GM19193 (cell line): ENCODE results near the gene UBL4A.

Experiments
- POLR2A ChIP-seq: IDR thresholded peaks from 4 replicates; pipeline ENCODE4 v1.6.1; 2011; ENCODE audit not compliant: insufficient read depth, insufficient read length; ENCODE audit errors: extremely low read depth

The UBL4A gene

GRCh38 chrX:154515090-154515965 is 28.9 kb upstream of the UBL4A start:
- peak; percentile 26 for TF ChIP-seq POLR2A

- TF ChIP-seq POLR2A = no peak
These were observed 27.3 kb upstream of the UBL4A start for GRCh38 chrX:154513716-154514115.

DNA sequence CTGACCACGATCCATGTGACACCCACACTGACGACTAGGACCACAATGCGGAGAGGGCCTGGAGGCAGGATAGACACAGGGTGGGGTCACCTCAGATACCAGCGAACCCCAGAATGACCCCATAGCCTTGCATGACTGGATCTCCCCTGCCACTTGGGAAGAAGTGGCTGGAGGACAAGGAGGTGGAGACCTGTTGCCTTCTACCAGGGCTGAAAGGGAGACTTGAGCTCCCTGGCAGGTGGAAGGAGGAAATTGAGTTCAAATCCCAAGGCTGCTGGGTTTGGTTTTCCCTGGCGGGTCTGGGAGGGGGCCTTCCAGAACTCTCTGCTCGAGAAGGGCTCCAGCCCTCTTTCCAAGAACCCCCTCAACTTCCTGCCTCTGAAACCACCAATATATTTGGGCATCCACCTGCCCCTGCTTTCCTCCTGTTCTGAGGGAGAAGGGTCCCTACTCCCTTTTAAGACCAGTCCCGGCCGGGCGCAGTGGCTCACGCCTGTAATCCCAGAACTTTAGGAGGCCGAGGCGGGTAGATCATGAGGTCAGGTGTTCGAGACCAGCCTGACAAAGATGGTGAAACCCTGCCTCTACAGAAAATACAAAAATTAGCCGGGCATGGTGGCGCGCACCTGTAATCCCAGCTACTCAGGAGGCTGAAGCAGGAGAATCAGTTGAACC is 26.6 kb upstream of the UBL4A start:
- TF ChIP-seq POLR2A = no peak

DNA sequence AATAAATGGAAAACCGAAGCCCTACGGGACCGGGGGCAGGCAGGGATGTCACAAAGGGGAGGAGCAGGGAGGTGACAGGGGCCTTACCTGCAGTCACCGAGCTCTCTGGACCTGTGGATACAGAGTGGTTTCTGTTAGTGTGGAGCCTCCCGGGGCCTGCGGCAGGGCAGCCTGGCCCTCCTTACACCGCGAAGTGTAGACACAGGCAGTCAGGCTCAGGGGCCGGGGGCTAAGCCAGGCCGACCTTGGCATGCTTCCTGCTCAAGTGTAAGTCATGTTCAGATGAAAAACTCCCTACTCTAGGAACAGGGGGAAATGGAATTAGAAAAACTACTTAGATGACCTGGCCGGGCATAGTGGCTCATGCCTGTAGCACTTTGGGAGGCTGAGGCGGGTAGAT is 25.3 kb upstream of the UBL4A start:
- no peak for TF ChIP-seq POLR2A

DNA sequence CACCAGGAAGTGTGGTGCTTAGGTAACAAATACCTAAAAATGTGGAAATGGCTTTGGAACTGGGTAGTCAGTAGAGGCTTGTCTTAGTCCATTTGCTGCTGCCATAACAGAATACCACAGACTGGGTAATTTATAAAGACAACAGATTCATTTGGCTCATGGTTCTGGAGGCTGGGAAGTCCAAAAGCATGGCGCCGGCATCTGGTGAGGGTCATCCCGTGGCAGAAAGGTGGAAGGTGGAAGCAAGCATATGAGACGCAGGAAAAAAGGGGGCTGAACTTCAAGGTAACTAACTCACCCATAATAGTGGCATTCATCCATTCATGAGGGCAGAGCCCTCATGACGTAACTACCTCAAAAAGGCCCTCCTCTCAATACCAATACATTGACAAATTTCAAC is 23.0 kb upstream of the UBL4A start:
- no peak for TF ChIP-seq POLR2A

GRCh38 chrX:154508384-154508745 is 21.9 kb upstream of the UBL4A start:
- no peak for TF ChIP-seq POLR2A

DNA sequence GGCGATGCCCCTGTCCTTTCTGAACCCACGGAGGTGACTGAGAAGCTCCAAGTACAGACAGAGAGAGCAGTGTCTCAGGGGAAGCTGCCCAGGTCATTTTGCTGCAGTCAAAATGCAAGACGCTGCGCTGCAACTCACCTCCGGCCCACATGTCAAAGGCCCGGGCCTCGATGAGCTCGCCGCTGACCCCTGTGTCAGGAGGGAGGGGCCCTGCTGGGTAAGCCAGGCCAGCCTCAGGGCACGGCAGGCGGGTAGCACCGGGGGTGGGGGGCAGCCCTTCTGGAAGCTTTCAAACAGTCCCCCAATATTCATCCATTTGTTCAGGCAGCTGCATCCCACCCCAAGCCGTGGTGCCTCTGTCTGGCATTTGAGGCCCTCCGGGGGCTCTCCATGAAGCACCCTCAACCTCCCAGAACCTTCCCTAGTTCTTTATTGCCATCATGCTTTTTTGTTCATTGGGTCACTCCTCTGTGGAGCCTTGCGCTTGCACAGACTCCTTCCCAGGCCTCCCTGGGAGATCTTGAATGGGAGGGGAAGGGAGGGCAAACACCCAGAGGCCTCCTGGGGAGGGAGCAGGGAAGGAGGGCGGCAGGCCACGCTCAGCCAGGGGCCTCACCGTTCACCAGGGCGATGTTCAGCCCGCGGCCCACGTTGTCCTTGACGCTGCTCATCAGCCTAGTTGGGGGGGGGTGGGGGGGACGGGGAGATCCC is 21.4 kb upstream of the UBL4A start:
- TF ChIP-seq POLR2A = no peak

- no peak for TF ChIP-seq POLR2A
These were observed 20.3 kb upstream of the UBL4A start for GRCh38 chrX:154506483-154507332.

GRCh38 chrX:154505734-154506133 is 19.3 kb upstream of the UBL4A start:
- TF ChIP-seq POLR2A = no peak

DNA sequence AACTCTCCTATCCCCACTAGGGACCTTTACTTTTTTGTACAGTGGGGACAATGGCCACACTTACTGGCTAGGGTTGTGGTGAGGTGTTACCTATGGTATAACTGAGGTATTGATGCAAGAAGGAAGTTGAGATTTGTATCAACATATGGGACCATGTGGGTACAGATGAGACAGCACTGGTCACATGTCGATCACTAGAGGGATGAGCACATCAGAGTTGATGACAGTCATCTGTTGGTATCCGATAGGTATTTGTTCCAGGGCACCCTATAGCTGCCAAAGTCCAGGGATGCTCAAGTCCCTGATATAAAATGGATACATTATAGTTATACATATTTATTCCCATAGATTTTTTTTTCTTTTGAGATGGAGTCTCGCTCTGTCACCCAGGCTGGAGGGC is 16.6 kb upstream of the UBL4A start:
- TF ChIP-seq POLR2A = no peak

- no peak for TF ChIP-seq POLR2A
These were observed 15.7 kb upstream of the UBL4A start for GRCh38 chrX:154502098-154502497.

- TF ChIP-seq POLR2A = no peak
These were observed 9.1 kb upstream of the UBL4A start for GRCh38 chrX:154495472-154495922.

- TF ChIP-seq POLR2A = no peak
These were observed 8.3 kb upstream of the UBL4A start for GRCh38 chrX:154494715-154495114.

GRCh38 chrX:154490414-154491083 is 4.1 kb upstream of the UBL4A start, which contains the start of gene SLC10A3:
Gene SLC10A3, minus strand, starts transcription at chrX:154490629. Its CDS starts 1,689 bp downstream, at chrX:154488940.
- peak; percentile 94 for TF ChIP-seq POLR2A
